Natural killer cell treated with Interleukin-12 subunit alpha and Interleukin-12 subunit beta and Interleukin-15 and Interleukin-18, amount 100 ng/mL, for 72 hours (primary cell): ENCODE data around the gene FCRL2. TPM values are rescaled to one million over a fixed set of nuclear protein-coding genes. Genes with fewer than 3 reads are reported as not detected.
"Not testable (repeated sequence)": the region's sequence is repeated elsewhere in the genome, so short reads cannot be mapped to it uniquely, and the experiment has no call there.

ENCODE experiments used
- ATAC-seq, 2 donors: fragments of 150-1000 bp; cut with Tn5 transposase in 1 of 2; sonication (Bioruptor Pico), chemical (Tn5 transposase) in 1 of 2; 2 replicates each; pipeline ENCODE4 v1.10.0; 2021
- DNase-seq: peaks from one replicate; pipeline ENCODE4 v3.0.0; 2022; ENCODE audit warnings: low spot score
- H3K27ac Mint-ChIP-seq, 2 donors: 1 replicate in 1 of 2; 2 replicates in 1 of 2; pipeline ENCODE4 v1.8.0; 2022; ENCODE audit warnings: mixed read lengths in 2 of 2, mild to moderate bottlenecking in 1 of 2, moderate library complexity in 1 of 2
- H3K27me3 Mint-ChIP-seq, 2 donors: 1 replicate in 1 of 2; 2 replicates in 1 of 2; pipeline ENCODE4 v1.8.0; 2022; ENCODE audit warnings: mixed read lengths in 2 of 2
- H3K36me3 Mint-ChIP-seq: one replicate; pipeline ENCODE4 v1.8.0; 2022; ENCODE audit warnings: mixed read lengths
- H3K4me1 Mint-ChIP-seq, 2 donors: 1 replicate in 1 of 2; 2 replicates in 1 of 2; pipeline ENCODE4 v1.8.0; 2022; ENCODE audit warnings: low read depth in 2 of 2, mixed read lengths in 2 of 2, mild to moderate bottlenecking in 1 of 2
- H3K4me3 Mint-ChIP-seq: one replicate; pipeline ENCODE4 v1.8.0; 2022; ENCODE audit warnings: mixed read lengths
- H3K9me3 Mint-ChIP-seq: 2 replicates; pipeline ENCODE4 v1.8.0; 2022; ENCODE audit warnings: mixed read lengths
- total RNA-seq, 2 donors: library from RNA; stranded (reverse); gene quantifications; one replicate each; pipeline ENCODE4 v1.2.3, GENCODE V29; 2022

Gene FCRL2
- total RNA-seq, 2 donors from 2014 or later = not detected

- no peak for ATAC-seq
- no peaks in the 10 kb centered on the region for H3K36me3 Mint-ChIP-seq
- no peaks in the 10 kb centered on the region for H3K9me3 Mint-ChIP-seq
Measured at GRCh38 chr1:157775101-157775870, 1.6 kb downstream of the FCRL2 start.

GRCh38 chr1:157774412-157774811 is 2.5 kb downstream of the FCRL2 start:
- Mint-ChIP-seq H3K9me3 (no peaks in the 10 kb centered on the region), H3K4me3 (no peak overlapping the region), H3K27ac (no peak overlapping the region), H3K4me1 (peaks cover 34 to 37% of the 10 kb centered on the region in 2 donors), H3K27me3 (no peaks in the 10 kb centered on the region), H3K36me3 (no peaks in the 10 kb centered on the region)
- DNase-seq (no peak), ATAC-seq (no peak)

More at GRCh38 chr1:157775101-157775870, 1.6 kb downstream of the FCRL2 start:
- DNase-seq = no peak
- peaks cover 32 to 34% of the 10 kb centered on the region in 2 donors for H3K4me1 Mint-ChIP-seq
- H3K27me3 Mint-ChIP-seq = no peaks in the 10 kb centered on the region
- H3K27ac Mint-ChIP-seq = no peak overlapping the region
- no peak overlapping the region for H3K4me3 Mint-ChIP-seq

- peak overlapping the region in 1 of 2 donors; percentile 75 for H3K27ac Mint-ChIP-seq
- H3K4me1 Mint-ChIP-seq = peaks cover 34 to 40% of the 10 kb centered on the region in 2 donors
- DNase-seq (no peak), ATAC-seq (peak; percentile 65 to 71)
- no peaks in the 10 kb centered on the region for H3K27me3 Mint-ChIP-seq
- no peaks in the 10 kb centered on the region for H3K36me3 Mint-ChIP-seq
- H3K4me3 Mint-ChIP-seq = no peak overlapping the region
- H3K9me3 Mint-ChIP-seq = no peaks in the 10 kb centered on the region
Measured at GRCh38 chr1:157773493-157774350, 3.2 kb downstream of the FCRL2 start.

- Mint-ChIP-seq H3K27me3 (no peaks in the 10 kb centered on the region), H3K27ac (peak overlapping the region in 1 of 2 donors; percentile 39), H3K4me3 (no peak overlapping the region), H3K4me1 (peaks cover 30 to 36% of the 10 kb centered on the region in 2 donors), H3K9me3 (no peaks in the 10 kb centered on the region), H3K36me3 (no peaks in the 10 kb centered on the region)
- ATAC-seq (peak in 1 of 2 donors; percentile 64), DNase-seq (no peak)
Measured at GRCh38 chr1:157771661-157772425, 5.1 kb downstream of the FCRL2 start.

- Mint-ChIP-seq H3K27me3 (no peaks in the 10 kb centered on the region), H3K36me3 (no peaks in the 10 kb centered on the region), H3K4me3 (no peak overlapping the region), H3K9me3 (no peaks in the 10 kb centered on the region), H3K27ac (peak overlapping the region in 1 of 2 donors; percentile 23), H3K4me1 (peaks cover 29 to 36% of the 10 kb centered on the region in 2 donors)
- DNase-seq = no peak
- ATAC-seq = no peak
Measured at GRCh38 chr1:157770442-157771043, 6.4 kb downstream of the FCRL2 start.

GRCh38 chr1:157766792-157767191 is 10.1 kb downstream of the FCRL2 start:
- no peak overlapping the region for H3K27ac Mint-ChIP-seq
- DNase-seq (no peak), ATAC-seq (no peak)
- H3K4me3 Mint-ChIP-seq = no peak overlapping the region
- H3K36me3 Mint-ChIP-seq = no peaks in the 10 kb centered on the region
- H3K9me3 Mint-ChIP-seq = no peaks in the 10 kb centered on the region
- no peaks in the 10 kb centered on the region for H3K27me3 Mint-ChIP-seq
- H3K4me1 Mint-ChIP-seq = peaks cover 22 to 30% of the 10 kb centered on the region in 2 donors

GRCh38 chr1:157758018-157758417 is 18.9 kb downstream of the FCRL2 start:
- no peak overlapping the region for H3K27ac Mint-ChIP-seq
- ATAC-seq = no peak

GRCh38 chr1:157753611-157754010 is 23.3 kb downstream of the FCRL2 start:
- Mint-ChIP-seq H3K4me1 (peaks cover 3 to 11% of the 10 kb centered on the region in 2 donors), H3K27ac (no peak overlapping the region), H3K27me3 (no peaks in the 10 kb centered on the region), H3K4me3 (no peak overlapping the region), H3K9me3 (peaks cover 3% of the 10 kb centered on the region), H3K36me3 (no peaks in the 10 kb centered on the region)
- DNase-seq (no peak), ATAC-seq (no peak)

More at GRCh38 chr1:157758018-157758417, 18.9 kb downstream of the FCRL2 start:
- Mint-ChIP-seq H3K36me3 (no peaks in the 10 kb centered on the region), H3K27me3 (no peaks in the 10 kb centered on the region), H3K4me3 (no peak overlapping the region), H3K9me3 (peaks cover 7% of the 10 kb centered on the region), H3K4me1 (peaks cover 5 to 7% of the 10 kb centered on the region in 2 donors)
- DNase-seq = no peak

GRCh38 chr1:157751283-157751682 is 25.6 kb downstream of the FCRL2 start:
- Mint-ChIP-seq H3K4me1 (peaks cover 20 to 26% of the 10 kb centered on the region in 2 donors), H3K36me3 (no peaks in the 10 kb centered on the region), H3K27ac (peak overlapping the region in 1 of 2 donors; percentile 21), H3K27me3 (no peaks in the 10 kb centered on the region), H3K4me3 (no peak overlapping the region), H3K9me3 (peaks cover 3% of the 10 kb centered on the region)
- no peak for ATAC-seq
- no peak for DNase-seq

GRCh38 chr1:157748262-157748817 is 28.6 kb downstream of the FCRL2 start:
- Mint-ChIP-seq H3K4me3 (no peak overlapping the region), H3K9me3 (peaks cover 3% of the 10 kb centered on the region), H3K36me3 (no peaks in the 10 kb centered on the region), H3K27me3 (no peaks in the 10 kb centered on the region), H3K27ac (no peak overlapping the region), H3K4me1 (peaks cover 20 to 26% of the 10 kb centered on the region in 2 donors)
- ATAC-seq (no peak), DNase-seq (no peak)

- Mint-ChIP-seq H3K36me3 (peaks cover 4% of the 10 kb centered on the region), H3K27ac (no peak overlapping the region), H3K9me3 (peaks cover 6% of the 10 kb centered on the region), H3K4me3 (no peak overlapping the region), H3K27me3 (no peaks in the 10 kb centered on the region), H3K4me1 (peaks cover 27 to 31% of the 10 kb centered on the region in 2 donors)
- ATAC-seq = peak; percentile 40 to 69
- no peak for DNase-seq
Measured at GRCh38 chr1:157739229-157739901, 37.6 kb downstream of the FCRL2 start.

GRCh38 chr1:157735991-157736390 is 40.9 kb downstream of the FCRL2 start:
- H3K36me3 Mint-ChIP-seq, H3K9me3 Mint-ChIP-seq, H3K27me3 Mint-ChIP-seq, H3K4me3 Mint-ChIP-seq, DNase-seq, ATAC-seq: not testable (repeated sequence)
- peaks cover 43 to 44% of the 10 kb centered on the region in 2 donors for H3K4me1 Mint-ChIP-seq
- peak overlapping the region in 1 of 2 donors; percentile 73 for H3K27ac Mint-ChIP-seq
